Right lobe of liver (tissue), 4 donors: Measurements from ENCODE around the gene OPRL1.

ENCODE experiments used
- CTCF ChIP-seq, 4 donors: fragments of 200-600 bp in 3 of 4; fragments of 450-650 bp in 1 of 4; IDR thresholded peaks; one replicate each; pipeline versions ENCODE4 v1.5.1 to v1.8.0; 2016 to 2022; ENCODE audit warnings: antibody characterized with exemption in 4 of 4, mild to moderate bottlenecking in 2 of 4
- POLR2A ChIP-seq: fragments of 450-650 bp; IDR thresholded peaks from one replicate; pipeline ENCODE4 v1.6.1; 2017; ENCODE audit warnings: antibody characterized with exemption, mild to moderate bottlenecking
- donor health status: DM: no; HTN: no; CAD: no.
- donor health status: DM: no; HTN: no; CAD: no.
- donor health status: DM: no; HTN: yes; CAD: no.

- no peak for TF ChIP-seq CTCF (IDR thresholded peaks at IDR 0.05)
- TF ChIP-seq POLR2A: no peak
Observed at GRCh38 chr20:64148581-64148980, 68.7 kb downstream of the OPRL1 start.
